Right cardiac atrium (tissue), 5 donors: ENCODE measurements around the gene UBE2E3. TPM values are rescaled to one million over a fixed set of nuclear protein-coding genes. Genes with fewer than 3 reads are reported as not detected.

ENCODE experiments used
- ATAC-seq, 2 donors: fragments of 200-7000 bp; cut with Tn5 transposase; one replicate each; pipeline versions ENCODE4 v1.8.0 to v1.9.1; 2020; ENCODE audit warnings: moderate library complexity in 2 of 2, mild to moderate bottlenecking in 1 of 2
- DNase-seq, 3 donors: peaks; one replicate each; pipeline ENCODE4 v3.0.0-alpha.2; 2020
- H3K27ac ChIP-seq: one replicate; pipeline ENCODE4 v1.5.1; 2013; ENCODE audit warnings: mild to moderate bottlenecking, low read length, control low read depth, moderate library complexity
- H3K27me3 ChIP-seq: one replicate; pipeline ENCODE4 v1.6.1; 2013; ENCODE audit not compliant: control insufficient read depth, insufficient read depth
- H3K4me1 ChIP-seq: one replicate; pipeline ENCODE4 v1.6.1; 2013; ENCODE audit warnings: low read length; ENCODE audit not compliant: control insufficient read depth, insufficient read depth
- H3K4me3 ChIP-seq: one replicate; pipeline ENCODE4 v1.5.1; 2013; ENCODE audit warnings: low read length, control low read depth
- H3K9me3 ChIP-seq: one replicate; pipeline ENCODE4 v1.6.1; 2013; ENCODE audit warnings: low read length; ENCODE audit not compliant: control insufficient read depth
- WGBS: extraction: QIAGEN DNeasy Blood & Tissue Kit; methylation state at CpG from one replicate; pipeline ENCODE4 v1.1.7; 2013; 5-methylcytosine and 5-hydroxymethylcytosine counted together
- intact Hi-C, 4 donors: fragments of 100-400 bp; cut with DNase I; formaldehyde crosslinking; loops; one replicate each; pipeline versions ENCODE4 v1.11.0 to v1.14.0; 2022 to 2023
- polyA plus RNA-seq: library from polyadenylated mRNA; stranded (reverse); fragments of 200-250 nt; gene quantifications from one replicate; pipeline ENCODE4 v1.2.3, GENCODE V29; 2013
- total RNA-seq, 4 donors: library from RNA; stranded (reverse); fragmentation: NEBNext Ultra II Directional; extraction: Animal tissue kit (Norgen Biotek cat#: 25700); gene quantifications; one replicate each; pipeline ENCODE4 v1.2.1, GENCODE V29; 2021
- donor health status: healthy with polysubstance abuse.
- donor health status: DM: no; HTN: yes; CAD: no.
- donor health status: DM: no; HTN: no; CAD: no.
- donor health status: DM: no; HTN: yes; CAD: no; lungs with severe emphysema.
- donor health status: DM: yes; HTN: yes; CAD: no.

UBE2E3 gene
- total and polyA plus RNA-seq, 5 donors: 51.4 to 61.2 (median 57.7) TPM

DNA sequence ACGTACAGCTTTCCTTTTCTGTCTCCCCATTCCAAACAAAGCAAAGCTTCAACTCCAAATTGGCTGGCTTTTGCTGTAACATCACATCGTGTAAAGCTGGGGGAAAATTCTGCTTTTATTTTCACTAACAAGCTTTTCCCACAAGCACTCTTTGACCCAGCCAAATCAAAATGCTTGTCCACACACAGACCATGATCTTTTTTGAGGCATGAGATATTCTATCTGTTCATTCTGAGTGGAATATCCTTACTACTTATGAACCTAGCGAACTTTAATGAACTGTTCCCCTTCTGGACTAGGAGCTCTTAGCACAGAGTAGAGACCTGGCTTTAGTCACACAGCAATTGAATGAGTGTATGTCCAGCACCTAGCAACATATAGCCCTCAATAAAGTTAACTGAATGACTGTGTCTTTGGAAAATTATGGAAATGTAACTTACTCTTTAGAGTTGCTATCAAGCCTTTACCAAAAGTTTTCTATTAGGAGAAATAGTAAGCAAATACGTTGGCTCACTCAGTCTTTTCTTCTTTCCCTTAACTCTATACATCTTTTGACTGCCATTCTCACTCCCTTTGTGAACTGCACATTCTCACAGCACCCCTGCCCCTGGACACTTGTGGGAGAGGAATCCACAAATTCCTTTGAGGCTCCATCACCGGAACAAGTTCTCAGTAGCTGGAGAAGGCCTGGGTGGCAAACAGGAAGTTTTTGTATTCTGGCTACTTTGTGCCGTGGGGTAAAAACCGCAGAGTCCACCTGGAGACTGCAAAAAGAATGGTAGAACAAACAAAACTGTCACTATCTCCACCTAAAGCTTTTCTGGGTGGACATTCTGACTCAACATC is 1.3 kb upstream of the UBE2E3 start:
- Histone ChIP-seq H3K27me3 (no peaks in the 10 kb centered on the region), H3K4me3 (peak overlapping the region; percentile 99), H3K9me3 (no peaks in the 10 kb centered on the region), H3K4me1 (no peaks in the 10 kb centered on the region), H3K27ac (peak overlapping the region; percentile 86)
- peak in 1 of 3 donors; percentile 20 for DNase-seq
- intact Hi-C loops: no loop called here
- ATAC-seq: no peak
- 28% methylated on average over 7 of the region's 7 CpGs for WGBS

DNA sequence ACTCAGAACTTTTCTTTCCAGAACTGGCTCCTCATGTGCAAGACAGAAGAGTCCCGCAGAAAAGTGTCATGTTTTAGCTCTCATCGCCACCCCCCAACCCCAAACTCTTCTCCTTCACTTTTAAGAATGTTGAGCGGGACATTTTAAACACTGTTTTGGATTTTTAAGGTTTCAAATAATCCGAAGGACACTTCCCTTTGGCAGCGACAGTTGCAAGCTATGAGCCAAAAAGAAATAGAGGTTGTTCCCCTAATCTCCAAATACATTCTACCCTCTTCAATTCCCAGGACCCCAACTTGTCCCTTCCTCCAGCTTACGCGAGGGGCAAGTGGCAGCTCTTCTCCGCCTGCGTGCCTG is 678 bp upstream of the UBE2E3 start:
- 19% methylated on average over 9 of the region's 9 CpGs for WGBS
- intact Hi-C loops: no loop called here

DNA sequence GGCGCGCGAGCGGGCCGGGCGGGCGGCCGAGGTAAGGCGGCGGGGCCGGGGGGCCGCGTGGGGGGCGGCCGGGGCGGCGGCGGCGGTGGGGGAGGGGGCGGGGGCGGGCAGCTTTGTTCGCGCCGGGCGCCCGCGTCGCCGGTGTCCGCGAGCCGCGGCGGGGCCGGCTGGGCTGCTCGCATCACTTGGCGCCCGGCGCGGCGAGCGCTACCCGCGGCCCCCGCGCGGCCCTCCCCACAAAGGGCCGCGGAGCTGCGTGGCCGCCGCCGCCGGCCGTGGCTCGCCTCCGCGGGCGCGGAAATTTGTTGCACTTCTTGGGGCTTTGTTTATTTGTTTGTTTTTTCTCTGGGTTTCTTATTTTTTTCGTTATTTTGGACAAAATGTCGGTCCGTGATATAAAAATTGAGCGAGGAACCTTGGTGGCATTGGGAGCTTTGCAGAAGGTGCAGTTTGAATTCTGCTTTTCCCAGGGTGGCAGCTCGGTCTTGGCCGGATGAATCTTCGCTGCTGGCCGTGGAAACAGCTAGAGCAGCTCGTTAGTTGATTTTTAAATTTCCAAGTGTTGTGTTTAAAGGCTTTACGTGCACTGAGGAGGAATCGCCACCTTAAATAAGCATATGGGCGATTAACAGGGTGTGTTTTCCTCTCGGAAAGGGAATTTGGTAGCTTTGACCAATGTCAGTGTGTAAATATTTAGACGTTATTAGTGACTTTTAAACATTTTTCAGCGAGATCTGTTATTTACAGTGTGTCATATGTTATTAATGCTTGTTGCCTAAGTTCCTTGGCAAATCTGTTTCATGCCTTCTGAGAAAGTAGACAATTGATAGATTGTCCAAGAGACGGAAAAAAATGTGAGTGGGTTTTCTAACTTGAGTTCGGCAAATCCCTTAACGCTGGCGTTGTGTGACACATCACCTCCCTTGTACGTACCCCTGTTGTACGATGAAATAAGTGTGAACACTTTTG is 822 bp downstream of the UBE2E3 start:
- Histone ChIP-seq H3K4me3 (peak overlapping the region; percentile 99), H3K27me3 (no peaks in the 10 kb centered on the region), H3K27ac (peak overlapping the region; percentile 86), H3K9me3 (no peaks in the 10 kb centered on the region), H3K4me1 (no peaks in the 10 kb centered on the region)
- peak in 2 of 3 donors; percentile 29 to 69 for DNase-seq
- WGBS: under 1% methylated on average over 81 of the region's 81 CpGs
- peak in 1 of 2 donors; percentile 13 for ATAC-seq
- intact Hi-C loops: no loop called here

More for the DNA sequence above, 678 bp upstream of the UBE2E3 start:
- Histone ChIP-seq H3K4me3 (peak overlapping the region; percentile 99), H3K27me3 (no peaks in the 10 kb centered on the region), H3K27ac (peak overlapping the region; percentile 86), H3K4me1 (no peaks in the 10 kb centered on the region), H3K9me3 (no peaks in the 10 kb centered on the region)
- ATAC-seq (no peak), DNase-seq (no peak)

DNA sequence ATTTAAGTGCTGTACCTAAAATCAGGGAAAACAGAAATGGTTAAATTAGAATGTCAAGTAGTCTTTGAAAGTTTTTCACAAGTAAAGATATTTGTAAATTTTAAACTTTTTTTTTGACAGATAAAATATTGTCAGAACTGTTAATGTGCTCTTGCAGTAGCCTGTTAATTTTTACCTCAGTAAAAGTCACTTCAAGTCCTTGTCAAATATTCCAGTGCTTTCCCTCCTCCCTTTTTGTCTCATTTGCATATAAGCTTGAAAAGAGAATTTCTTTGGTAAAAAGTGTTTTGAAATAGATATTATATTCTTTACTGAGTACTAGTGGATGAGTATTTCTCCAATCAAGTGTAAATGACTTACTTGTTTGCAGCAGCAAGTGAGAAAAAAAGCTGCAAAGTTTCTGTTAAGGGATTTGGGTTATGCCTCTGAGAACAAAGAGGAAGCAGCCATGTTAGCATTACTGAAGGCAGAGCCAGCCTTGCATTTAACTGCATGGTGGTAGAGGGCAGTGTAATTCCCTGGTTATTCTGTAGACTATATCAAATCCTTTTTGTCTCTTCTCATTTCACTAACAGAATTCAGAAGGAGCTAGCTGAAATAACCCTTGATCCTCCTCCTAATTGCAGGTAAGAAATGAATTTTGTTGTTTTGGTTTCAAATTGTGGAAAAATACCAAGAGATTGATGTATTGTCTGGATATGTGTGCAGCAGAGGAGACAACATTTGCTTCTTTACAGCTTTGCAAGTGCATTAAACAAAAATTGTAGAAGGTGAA is 3.2 kb downstream of the UBE2E3 start:
- Histone ChIP-seq H3K4me3 (no peak overlapping the region), H3K4me1 (no peaks in the 10 kb centered on the region), H3K27me3 (no peaks in the 10 kb centered on the region), H3K27ac (no peak overlapping the region), H3K9me3 (no peaks in the 10 kb centered on the region)
- no peak for DNase-seq
- peak in 1 of 2 donors; percentile 45 for ATAC-seq
- intact Hi-C loops: no loop called here

DNA sequence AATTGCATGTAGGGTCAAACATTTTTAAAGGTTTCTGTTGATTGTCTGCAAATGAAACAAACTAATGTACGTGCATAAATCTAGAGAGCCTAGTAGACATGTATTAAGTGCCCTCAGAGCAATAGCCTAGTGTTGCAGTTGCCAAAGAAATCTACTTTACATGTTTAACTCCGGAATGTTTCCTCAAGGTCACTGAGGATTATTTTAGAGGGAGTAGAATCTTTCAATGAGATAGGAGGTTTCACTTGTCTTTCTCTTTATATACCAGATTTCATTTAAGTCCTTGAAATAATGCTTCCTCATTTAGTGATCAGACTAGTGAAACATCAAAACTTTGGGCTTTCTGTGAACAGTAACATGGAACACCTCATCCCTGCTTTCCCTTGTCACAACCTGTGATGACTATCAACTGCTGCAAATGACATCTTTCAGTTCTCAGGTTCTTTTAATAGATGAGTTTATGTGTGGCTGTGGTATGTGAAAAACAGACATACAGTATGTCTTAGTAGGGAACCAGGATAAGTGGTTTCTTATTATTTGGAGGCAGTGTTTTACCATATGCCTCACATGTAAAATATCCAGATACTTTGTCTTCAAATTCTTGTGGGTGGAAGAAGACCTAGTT is 5.5 kb downstream of the UBE2E3 start:
- Histone ChIP-seq H3K9me3 (no peaks in the 10 kb centered on the region), H3K4me3 (peak overlapping the region; percentile 25), H3K4me1 (no peaks in the 10 kb centered on the region), H3K27ac (no peak overlapping the region), H3K27me3 (no peaks in the 10 kb centered on the region)
- intact Hi-C loops: no loop called here
- WGBS: 59% methylated on average over 2 of the region's 2 CpGs
- ATAC-seq (no peak), DNase-seq (no peak)

DNA sequence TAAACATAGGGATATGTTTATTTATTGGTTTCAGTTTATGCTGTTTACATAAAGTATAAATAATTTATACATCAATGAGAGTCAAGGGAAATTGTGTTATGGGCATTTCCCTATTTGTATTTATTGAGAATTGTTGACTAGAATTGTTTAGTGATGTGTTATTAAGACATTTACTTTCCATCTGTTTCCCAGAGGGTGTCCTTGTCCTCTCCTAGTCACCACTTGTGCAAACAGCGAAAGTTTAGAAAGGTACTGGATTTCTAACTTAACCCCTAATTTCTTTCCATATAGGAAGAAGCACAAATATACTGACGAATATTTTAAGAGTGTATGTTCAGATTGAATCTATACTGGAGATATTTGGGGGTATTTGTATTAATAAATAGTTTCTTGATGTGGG is 6.7 kb downstream of the UBE2E3 start:
- H3K27me3 ChIP-seq: no peaks in the 10 kb centered on the region
- H3K27ac ChIP-seq: no peak overlapping the region
- intact Hi-C loops: no loop called here
- DNase-seq (no peak), ATAC-seq (no peak)
- H3K4me1 ChIP-seq: no peaks in the 10 kb centered on the region
- 90% methylated on average over 2 of the region's 2 CpGs for WGBS
- no peaks in the 10 kb centered on the region for H3K9me3 ChIP-seq
- no peak overlapping the region for H3K4me3 ChIP-seq

DNA sequence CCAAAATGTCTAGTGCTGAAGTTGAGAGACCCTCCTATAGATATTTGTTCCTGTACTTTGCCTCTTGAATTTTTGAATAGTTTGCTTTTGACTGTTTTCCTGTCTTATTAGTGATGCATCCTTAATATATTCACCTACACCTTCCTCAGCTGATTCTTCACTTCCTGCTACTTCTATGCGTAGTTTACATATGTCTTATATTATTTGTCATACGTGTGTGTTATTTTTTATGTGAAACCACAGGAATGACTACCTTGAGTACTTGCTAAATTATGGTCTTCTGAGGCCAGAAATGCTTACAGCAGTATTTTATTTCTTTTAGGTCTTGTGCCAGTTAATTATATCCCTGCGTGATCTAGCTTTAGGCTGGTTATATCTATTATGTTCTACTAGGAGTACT is 9.9 kb downstream of the UBE2E3 start:
- H3K27ac ChIP-seq: no peak overlapping the region
- DNase-seq (no peak), ATAC-seq (no peak)
- 70% methylated on average over 3 of the region's 3 CpGs for WGBS
- H3K27me3 ChIP-seq: no peaks in the 10 kb centered on the region
- no peaks in the 10 kb centered on the region for H3K9me3 ChIP-seq
- no peak overlapping the region for H3K4me3 ChIP-seq
- intact Hi-C loops: no loop called here
- H3K4me1 ChIP-seq: no peaks in the 10 kb centered on the region

DNA sequence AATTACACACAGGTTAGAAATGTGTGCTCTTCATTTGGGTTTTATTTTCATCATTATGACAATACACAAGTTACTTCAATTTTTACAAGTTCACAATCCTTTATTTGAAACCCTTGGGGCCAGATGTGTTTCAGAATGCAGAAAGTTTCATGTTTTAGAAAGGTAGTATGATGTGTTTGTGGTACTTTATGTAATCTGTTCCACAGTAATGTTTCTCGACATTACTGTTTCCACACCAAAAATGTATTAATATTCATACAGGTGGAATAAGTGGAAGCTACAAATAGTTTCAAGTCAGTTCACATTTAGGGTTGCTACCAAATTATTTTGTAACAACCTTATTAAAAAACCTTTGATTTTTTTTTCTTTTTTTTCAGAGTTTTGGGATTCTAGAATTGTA is 10.4 kb downstream of the UBE2E3 start:
- WGBS: 99% methylated on average over 1 of the region's 1 CpG
- DNase-seq: no peak
- ATAC-seq: no peak
- H3K27me3 ChIP-seq: no peaks in the 10 kb centered on the region
- H3K27ac ChIP-seq: no peak overlapping the region
- no peak overlapping the region for H3K4me3 ChIP-seq
- H3K9me3 ChIP-seq: no peaks in the 10 kb centered on the region
- H3K4me1 ChIP-seq: no peaks in the 10 kb centered on the region
- intact Hi-C loops: no loop called here

DNA sequence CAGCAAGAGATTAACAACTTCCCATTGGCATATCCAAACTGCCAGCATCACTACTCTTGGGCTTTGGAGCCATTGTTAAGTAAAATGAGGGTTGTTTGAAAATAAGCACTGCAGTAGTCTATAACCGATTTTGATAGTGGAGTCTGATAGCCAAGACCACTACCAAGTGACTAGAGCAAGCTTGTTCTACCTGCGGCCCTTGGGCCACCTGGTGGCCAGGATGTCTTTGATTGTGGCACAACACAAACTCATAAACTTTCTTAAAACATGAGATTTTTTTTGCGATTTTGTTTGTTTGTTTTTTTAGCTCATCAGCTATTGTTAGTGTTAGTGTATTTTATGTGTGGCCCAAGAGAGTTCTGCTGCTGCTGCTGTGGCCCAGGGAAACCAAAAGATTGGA is 11.0 kb downstream of the UBE2E3 start:
- H3K4me1 ChIP-seq: no peaks in the 10 kb centered on the region
- WGBS: 94% methylated on average over 3 of the region's 3 CpGs
- ATAC-seq (no peak), DNase-seq (no peak)
- H3K27me3 ChIP-seq: no peaks in the 10 kb centered on the region
- H3K27ac ChIP-seq: no peak overlapping the region
- intact Hi-C loops: no loop called here
- H3K9me3 ChIP-seq: no peaks in the 10 kb centered on the region
- no peak overlapping the region for H3K4me3 ChIP-seq

DNA sequence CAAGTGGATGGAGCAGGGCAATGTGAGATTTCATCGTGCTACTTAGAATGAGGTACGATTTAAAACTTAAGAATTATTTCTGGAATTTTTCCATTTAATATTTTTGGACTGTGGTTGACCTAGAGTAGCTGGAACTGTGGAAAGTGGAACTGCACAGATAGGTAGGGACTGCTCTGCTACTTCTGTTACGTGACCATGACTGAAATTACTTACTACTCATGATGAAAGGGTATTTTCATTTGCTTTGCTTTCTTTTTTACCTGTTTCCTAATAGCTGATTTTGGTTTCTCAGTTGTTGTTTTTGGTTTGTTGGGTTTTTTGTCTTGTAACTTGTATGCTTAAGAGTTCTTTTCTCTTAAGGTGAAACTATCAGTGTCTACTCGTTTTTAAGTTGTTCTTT is 11.4 kb downstream of the UBE2E3 start:
- H3K9me3 ChIP-seq: no peaks in the 10 kb centered on the region
- H3K27me3 ChIP-seq: no peaks in the 10 kb centered on the region
- WGBS: 73% methylated on average over 4 of the region's 4 CpGs
- no peak for ATAC-seq
- H3K4me3 ChIP-seq: no peak overlapping the region
- H3K27ac ChIP-seq: no peak overlapping the region
- intact Hi-C loops: no loop called here
- no peaks in the 10 kb centered on the region for H3K4me1 ChIP-seq
- no peak for DNase-seq
